CD4-positive, alpha-beta T cell treated with Interferon gamma for 1 hour (primary cell): ENCODE results near the gene MRNIP.
"Not testable (repeated sequence)": the region's sequence is repeated elsewhere in the genome, so short reads cannot be mapped to it uniquely, and the experiment has no call there.

Source experiments
- DNase-seq: peaks from one replicate; pipeline ENCODE4 v3.0.0-alpha.2; 2020

The MRNIP gene

DNA sequence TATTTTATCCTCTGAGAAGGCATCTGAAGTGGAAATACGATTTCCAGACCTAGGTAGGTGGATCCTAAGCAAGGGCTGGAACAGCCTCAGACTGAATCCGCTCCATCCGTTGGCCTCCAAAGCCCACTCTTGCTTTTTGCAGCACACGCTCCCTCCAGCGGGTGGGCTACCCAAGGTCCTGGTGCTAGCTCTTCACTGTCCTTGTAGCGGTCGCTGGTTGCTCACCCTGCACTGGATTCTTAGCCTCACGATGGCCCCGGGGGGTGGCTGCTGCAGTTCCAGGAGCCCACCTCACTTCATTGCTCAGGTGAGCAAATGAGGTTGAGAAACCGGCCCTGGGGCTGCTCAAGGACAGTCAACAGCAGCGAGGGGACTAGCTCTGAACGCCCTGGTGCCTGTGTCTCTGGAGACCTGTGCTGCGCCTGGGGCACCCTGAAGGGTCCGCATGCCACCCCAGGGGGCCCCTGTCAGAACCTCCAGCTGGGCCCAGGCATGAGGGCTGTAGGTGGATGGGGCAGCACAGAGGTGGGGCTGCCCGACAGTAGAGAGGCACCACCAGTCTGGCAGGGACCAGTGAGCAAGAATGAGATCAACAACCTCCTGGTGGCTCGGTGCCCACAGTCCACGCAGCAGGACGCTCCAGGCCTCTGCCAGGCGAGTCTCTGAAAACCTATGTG is 56.3 kb downstream of the MRNIP start:
- DNase-seq = no peak

DNA sequence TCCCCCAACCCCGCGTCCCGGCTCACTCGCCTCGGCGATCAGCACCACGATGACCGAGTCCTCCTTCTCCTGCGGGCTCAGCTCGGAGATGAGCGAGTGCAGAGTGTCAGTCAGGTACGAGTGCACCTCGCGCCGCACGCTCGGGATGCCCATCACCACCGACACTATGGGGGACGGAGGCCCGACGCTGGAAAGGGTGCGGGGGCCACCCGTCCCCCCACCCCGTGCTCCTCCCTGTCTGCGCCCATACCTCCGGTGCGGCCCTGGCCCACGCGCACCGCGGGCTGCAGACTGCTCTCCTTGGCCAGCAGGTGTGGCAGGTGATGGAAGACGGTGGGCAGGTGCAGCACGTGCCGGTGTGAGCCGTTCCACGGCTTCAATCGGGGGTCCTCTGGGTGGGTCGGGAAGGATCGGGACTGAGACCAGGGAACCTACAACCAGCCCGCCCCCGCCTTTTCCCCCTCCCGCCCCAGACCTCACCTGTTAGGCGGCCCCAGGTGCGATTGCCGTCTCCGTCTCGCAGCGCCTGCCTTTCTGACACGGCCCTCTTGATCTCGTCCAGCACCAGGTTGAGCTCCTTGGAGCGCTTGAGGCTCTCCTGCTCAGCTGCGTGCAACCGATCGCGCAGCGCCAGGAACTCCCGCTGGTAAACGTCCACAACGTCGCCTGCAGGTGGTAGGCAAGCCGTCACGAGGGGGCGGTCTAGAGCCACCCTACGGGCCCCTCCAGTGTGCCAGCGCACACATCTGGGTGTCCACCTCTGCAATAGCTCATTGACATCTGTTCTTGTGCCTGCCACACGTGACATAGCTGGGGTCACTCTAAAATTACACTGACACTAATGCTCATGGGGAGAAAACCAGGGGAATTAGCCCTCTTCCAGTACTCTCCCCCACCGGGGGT is 57.1 kb downstream of the MRNIP start:
- DNase-seq = peak; percentile 81

DNA sequence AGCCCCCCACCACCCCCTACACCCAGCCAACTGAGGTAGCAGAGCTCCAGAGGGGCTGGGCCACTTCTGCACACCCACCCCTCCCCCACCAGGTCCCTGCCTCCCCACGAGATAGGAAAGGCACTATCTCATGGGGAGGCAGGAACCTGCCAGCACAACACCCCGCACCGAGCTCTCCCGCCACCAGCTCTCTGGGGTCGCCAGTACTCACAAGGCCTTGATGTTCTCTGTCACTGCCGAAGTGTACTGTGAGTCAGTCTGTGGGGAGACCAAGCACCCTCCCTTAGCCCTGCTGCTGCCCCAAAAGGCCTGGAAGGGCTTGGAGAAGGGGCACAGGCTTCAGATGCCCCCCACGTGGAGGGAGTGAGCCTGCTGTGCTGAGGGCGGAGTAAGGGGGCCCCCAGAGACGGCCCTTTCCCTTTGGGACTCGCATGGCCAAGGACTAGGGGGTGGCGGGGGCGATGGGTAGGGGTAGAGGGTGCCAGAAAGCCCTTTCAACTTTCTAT is 57.9 kb downstream of the MRNIP start:
- DNase-seq = no peak

DNA sequence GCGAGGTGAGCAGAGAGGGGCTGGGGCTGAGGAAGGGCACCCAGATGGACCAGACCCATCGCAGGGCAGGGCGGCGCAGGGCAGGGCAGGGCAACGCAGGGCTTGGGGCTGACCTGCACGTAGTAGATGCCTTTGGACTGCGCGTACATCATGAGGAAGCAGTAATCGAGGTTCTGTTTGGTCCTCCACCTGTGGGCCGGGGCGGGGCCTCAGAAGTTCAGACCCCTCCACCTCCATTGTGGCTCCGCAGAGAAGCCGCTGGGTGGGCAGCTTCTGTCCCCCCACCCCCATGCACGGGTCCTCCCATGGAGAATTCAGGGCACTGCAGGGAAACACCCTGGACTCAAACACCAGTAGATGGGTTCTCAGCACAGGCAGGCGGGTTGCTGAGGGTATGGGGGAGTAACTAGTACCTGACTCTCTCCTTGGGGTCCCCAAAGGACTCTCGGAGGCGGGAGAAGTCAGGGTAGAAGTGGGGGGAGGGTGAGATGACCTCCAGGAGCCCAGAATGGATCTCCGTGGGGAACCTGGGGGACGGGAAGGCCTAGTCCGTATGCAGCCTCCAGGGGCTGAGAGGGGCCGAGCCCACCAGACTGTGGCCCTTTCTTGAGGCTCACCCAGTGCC is 58.4 kb downstream of the MRNIP start:
- DNase-seq = no peak

DNA sequence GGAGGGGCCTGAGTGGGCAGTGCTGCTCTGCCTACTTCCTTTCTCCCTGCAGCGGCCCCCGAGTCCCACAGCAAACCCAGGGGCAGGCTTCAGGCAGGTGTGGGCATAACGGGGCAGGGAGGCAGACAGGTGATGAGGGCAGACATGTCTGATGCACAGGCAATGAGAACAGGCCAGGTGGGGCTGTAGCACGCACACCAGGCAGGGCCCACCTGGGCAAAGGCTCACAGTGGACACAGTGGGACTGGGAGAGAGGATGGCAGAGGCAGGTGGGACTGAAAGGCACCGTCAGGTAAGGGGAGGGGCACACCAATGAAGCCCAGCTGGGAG is 59.0 kb downstream of the MRNIP start:
- DNase-seq = no peak

DNA sequence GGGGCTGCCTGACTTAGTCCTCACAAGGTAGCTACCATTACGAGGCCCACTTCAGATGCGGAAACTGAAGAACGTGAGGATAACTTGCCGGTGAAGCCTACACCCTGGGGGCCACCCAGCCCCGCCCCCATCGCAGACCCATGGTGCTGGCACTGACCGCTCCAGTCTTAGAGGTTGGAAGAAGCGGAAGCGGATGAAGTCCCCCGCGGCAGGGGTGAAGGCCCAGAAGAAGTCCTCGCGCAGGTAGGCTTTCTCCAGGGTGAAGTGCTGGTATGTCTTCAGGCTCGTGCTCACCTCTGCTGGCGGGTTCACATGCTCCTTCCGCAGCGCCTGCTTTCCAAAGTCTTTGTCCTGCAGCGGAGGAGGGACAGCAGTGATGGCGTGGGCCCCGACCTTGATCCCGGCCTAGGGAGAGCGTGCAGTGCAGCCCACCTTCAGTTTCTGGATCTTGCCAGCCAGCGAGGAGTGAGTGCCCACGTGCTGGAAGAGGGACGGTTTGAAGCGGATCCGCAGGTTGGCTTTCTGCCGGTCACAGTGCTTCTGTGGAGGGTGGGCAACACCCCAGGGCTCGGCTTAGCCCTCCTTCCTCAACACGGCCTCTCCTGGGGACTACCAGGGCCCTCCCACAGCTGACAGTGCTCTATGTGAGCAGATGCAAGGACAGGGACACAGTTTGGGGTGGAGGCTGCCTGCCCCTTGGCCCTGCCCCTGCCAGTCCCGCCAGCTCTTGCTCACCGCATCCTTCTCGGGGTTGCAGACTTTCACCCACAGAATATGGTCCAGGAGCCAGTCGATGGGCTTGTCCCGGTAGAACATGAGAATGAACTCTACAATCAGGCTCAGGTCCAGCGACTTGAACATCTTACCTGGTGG is 59.6 kb downstream of the MRNIP start:
- no peak for DNase-seq

DNA sequence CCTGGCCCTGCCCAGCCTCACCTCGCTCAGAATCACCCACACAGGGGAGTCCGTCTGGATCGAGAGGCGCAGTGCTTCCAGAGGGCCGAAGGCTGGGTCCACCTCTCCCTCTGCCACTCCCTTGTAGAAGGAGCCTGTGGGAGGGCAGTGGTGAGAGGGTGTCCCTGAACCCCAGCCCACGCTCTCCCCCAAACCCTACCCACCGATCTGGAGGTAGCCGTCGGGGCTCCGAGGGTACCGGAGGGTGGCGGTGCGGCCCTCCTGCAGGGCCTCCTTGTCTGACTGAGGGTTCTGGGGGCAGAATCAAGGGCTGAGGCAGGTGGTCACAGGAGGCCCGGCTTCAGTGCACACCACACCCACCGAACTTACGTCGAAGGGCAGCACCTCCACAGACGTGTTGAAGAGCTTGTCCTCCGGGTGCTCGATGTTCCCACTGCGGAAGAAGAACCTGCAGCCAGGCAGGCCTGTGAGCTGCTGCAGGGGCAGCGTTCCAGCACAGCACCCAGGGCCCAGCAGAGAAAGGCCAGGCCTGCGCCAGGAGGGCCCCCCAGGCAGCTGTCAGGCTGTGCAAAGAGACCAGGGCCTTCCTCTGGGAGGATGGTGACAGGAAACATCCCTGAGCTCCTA is 60.4 kb downstream of the MRNIP start:
- no peak for DNase-seq

DNA sequence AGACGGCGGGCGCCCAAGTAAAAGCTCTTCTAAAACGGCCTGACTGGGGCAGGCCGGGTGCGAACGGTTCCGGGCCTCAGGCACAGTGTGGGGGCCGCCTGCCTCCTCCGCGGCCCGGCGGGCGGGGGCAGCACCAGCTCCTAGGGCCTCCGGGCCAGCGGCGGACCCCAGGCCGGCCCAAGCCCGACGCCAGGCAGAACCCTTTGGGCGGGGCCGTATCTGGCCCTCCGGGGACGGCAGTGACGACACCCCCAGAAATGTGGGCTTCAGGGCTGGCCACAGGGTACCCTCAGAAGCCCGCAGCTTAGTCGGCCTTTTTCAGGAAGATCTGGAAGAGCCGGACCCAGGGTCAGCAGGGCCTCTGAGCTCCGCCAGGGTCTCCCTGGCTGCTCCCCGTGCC is 60.9 kb downstream of the MRNIP start:
- DNase-seq = no peak

DNA sequence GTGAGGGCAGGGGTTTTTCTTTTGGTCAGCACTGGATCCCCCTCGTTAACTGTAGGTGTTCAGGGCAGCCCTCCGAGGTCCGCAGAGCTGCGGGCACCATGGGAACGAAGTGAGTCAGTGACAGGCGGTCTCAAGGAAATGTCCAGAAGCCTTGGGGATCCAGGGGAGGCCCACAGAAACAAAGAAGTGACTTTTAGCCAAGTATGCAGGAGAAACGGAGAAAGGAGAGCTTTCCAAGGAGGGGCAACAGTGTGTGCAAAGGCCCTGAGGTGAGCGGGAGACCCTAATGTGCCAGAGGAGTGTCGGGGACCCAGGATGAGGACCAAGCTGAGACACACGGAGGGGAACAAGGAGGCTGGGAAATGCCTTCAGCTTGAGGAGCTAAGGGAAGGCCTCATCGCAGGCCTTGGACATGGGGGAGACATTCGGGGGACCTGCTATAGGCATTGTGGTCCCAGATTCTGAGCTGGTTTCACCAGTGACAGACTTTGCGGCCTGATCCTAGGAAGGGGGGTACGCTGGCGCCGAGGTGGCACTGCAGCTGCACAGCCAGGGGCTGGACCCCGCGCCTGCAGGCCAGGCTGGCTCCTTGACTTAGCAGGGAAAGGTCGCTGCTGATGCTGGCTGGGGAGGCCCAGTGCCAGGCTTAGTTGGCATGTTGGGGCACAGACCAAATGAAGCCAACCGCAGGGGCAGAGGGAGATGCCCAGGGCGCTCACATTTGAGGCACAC is 61.6 kb downstream of the MRNIP start:
- DNase-seq = no peak

DNA sequence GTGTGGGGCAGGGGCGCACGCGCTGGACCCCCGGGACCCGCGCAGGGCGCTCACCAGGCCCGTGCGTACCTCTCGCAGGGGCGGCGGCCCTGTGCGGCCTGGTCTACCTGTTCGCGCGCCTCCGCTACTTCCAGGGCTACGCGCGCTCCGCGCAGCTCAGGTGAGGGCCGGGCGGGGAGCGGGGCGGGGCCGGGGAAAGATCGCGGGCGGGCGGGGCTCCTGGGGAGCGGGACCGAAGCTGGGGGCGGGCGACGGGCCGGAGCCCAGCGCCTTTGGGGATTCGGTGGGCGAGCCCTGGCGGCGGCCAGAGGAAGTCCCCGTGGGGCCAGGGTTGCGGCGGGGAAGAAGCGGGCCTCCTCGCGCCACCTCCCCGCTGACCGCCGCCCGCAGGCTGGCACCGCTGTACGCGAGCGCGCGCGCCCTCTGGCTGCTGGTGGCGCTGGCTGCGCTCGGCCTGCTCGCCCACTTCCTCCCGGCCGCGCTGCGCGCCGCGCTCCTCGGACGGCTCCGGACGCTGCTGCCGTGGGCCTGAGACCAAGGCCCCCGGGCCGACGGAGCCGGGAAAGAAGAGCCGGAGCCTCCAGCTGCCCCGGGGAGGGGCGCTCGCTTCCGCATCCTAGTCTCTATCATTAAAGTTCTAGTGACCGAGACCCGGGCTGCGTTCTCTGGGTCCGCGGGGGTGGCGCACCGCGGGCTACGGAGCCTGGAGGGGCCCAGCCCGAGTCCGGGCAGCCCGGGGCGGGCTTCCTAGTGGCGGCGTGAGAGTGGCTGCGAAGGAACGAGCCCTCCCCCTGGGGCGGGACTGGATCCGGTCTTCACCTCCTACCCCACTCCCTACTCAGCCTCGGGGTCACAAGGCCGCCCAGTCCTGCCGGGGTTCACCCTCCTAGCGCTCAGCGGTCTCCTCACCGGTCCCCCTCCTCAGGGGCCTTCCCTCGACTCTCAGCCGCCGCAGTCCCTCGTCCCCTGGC is 62.5 kb downstream of the MRNIP start:
- peak; percentile 71 for DNase-seq

DNA sequence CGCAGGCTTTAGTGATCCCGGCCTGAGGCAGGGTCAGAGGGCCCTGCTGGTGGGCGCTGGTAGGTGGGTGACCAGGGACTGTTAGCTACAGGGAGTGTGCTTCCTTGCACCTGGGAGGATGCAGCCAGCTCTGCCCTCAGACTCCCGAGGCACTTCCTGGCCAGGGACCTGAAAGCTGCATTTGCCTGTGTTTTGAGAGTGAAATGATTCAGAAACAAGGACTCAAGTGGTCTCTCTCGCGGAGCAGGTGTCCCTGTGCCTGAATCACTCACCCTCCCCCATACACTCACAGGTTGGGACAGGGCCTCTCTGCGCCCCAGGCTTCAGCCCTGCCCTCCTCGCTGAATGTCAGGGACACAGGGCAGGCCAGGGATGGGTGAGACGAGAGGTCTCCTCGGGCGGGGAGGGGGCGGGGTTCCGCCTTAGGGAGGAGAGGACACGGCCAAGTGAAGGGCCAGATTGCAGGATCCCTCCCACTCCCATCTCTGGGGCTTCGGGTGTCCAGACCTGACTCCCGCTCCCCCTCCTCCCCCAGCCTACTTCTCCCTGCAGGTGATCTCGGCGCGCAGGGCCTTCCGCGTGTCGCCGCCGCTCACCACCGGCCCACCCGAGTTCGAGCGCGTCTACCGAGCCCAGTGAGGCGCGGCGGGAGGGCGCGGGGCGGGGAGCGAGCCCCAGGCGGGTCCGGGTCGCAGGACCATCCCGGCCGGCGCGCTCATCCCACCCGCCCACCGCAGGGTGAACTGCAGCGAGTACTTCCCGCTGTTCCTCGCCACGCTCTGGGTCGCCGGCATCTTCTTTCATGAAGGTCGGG is 63.4 kb downstream of the MRNIP start:
- DNase-seq = no peak

DNA sequence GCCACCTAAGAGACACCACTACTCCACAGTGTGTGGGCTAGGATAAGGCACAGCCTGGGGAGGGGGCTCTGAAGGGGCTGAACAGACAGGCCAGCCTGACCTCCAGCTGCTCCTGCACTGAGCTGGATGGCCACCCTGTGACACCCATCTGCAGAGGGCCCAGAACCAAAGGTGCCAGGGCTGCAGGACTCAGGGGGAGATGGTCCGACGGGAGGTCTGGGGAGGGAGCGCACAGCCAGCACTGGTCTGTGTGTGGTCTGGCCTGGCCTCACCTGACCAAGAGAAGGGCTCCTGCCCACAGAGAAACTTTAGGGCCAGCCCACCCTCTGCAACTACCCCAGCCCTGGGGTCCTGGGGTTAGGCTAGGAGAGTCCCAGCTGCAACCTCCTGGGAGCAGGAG is 64.0 kb downstream of the MRNIP start:
- DNase-seq = no peak

DNA sequence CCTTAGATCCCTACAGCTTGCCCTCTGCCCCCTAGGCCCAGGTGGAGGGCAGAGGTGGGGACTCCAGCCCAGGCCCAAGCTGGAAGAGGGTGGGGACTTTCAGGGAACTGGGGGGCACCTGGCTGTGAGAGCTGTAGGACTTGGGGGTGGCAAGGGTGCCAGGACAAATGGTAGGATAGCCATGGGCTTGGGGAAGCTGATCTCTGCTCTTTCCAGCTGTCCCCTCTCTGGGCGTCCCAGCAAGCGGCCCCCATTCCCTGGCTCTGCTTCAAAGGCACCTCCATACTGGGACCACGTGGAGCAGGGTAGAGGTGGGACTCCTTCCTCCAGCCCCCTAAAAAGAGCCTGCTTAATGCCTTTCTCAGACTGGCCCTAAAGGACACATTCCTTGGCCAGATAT is 64.4 kb downstream of the MRNIP start:
- no peak for DNase-seq

DNA sequence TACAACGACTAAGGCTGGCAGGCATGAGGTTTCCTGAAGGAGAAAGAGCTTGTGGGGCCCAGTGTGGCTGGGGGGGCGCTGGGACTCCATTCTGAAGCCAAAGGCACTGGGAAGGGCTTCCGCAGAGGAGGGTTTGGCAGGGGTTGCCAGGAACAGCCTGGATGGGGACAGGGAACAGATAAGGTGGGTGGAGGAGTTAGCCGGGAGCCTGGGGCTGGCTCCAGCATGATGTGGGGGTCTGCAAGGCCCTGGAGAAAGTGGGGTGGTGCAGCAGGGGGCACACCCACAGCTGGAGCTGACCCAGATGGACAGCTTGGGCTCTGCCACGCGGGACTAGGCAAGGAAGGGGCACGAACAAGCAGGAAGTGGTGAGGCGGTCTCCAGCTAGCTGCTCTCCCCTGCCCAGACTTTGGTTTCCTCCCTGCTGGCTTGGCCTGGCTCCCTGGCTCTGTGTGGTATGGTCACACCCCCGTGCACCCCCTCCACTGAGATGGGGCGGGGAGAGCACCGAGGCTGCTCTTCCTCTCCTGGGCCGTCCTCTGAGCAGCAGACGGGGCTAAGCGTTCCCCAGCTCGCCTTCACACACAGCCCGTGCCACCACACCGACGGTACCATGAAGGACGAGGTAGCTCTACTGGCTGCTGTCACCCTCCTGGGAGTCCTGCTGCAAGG is 65.0 kb downstream of the MRNIP start, which contains the start of gene LTC4S:
Gene LTC4S, plus strand, starts transcription at position 519 of the 672 bp plus-strand sequence. Its CDS starts 95 bp downstream, at position 614.
- peak; percentile 61 for DNase-seq

DNA sequence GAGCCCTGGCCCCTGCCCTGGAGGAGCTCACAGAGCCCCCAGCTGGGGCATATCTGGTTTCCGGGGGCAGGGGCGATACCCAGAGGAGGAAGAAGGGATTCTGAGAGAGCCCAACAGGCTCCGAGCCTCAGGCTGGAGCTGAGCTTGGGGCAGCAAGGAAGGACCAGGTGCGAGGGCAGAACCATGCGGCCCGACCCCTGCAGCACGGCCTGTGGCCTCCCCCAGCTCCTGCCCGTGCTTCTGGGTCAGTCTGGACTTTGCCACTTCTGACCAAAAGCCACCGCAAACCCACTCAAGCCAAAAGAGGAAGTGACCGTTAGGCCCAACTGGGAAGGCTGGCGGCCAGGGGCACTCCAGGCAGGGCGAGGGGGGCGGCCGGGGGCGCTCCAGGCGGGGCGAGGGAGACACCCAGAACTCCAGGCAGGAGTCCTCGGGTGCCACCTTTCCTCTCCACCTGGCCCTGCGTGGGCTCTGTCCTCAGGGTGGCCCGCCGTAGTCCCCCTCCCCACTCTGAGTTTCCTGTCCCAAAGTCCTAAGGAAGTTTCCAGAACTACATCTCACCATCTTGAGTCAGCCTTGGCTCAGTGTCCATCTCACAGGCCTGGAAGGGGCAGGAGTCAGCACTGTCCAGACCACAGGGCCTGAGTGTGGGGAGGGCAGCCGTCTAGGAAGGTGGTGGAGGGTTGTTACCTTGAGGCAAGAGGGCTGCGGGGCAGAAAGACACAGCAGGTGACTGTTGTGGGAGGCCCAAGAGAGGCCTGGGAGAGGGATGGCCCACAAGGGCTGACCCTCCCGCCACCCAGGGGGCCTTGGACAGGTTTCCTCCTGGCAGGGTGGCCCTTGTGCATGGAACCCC is 65.8 kb downstream of the MRNIP start:
- no peak for DNase-seq

DNA sequence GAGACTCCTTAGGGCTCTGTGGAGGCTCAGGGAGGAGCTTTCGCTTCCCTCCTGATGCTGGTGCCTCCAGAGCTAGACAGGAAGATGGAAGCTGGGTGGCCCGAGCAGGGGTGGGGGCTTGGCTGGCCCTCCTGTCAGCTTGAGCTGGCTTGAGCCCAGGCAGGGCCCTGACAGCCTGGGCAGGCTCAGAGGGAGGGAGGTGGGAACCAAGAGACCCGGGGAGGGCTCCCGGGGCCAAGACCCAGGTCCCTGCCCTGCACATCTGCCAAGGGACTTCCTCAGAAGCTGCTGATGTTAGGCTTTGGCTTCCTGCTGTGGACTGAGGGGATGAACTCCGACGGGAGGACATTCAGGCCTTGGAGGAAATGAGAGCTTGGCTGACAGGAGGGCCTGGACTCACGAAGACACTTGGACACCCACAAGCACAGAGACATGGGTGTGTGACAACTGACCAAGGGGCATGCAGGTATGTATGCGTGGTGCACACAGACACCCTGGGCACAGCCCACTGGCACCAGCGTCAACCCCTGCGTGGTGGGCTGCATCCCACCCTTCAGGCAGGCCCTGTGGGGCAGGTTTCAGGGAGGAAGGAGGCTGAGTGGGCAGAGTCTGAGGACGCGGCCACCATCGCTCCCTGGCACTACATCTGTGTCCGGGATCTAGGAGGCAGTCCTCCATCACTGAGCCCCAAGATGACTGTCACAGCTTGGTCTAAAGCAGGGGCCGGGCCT is 66.6 kb downstream of the MRNIP start:
- DNase-seq = no peak

DNA sequence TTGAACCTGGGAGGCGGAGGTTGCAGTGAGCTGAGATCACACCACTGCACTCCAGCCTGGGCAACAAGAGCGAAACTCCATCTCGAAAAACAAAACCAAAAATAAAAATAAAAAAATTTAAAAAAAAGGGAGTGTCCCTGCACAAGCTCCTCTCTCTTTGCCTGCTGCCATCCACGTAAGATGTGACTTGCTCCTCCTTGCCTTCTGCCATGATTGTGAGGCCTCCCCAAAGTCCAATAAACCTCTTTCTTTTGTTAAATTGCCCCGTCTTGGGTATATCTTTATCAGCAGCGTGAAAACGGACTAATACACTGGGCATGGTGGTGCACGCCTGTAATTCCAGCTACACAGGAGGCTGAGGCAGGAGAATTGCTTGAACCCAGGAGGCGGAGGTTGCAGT is 69.3 kb downstream of the MRNIP start:
- not testable (repeated sequence) for DNase-seq
